Lower lobe of right lung (tissue), 2 donors: Measurements from ENCODE around the gene OCSTAMP. TPM values are rescaled to one million over a fixed set of nuclear protein-coding genes. Genes with fewer than 3 reads are reported as not detected.

Experiments used
- ATAC-seq, 2 donors: fragments of 200-7000 bp; cut with Tn5 transposase; one replicate each; pipeline ENCODE4 v1.9.1; 2020 to 2022; ENCODE audit warnings: mild to moderate bottlenecking in 2 of 2, moderate library complexity in 2 of 2
- DNase-seq: peaks from one replicate; pipeline ENCODE4 v3.0.0-alpha.2; 2020
- H3K27ac ChIP-seq: fragments of 200-600 bp; one replicate; pipeline ENCODE4 v1.8.0; 2022
- H3K27me3 ChIP-seq: fragments of 200-600 bp; one replicate; pipeline ENCODE4 v1.8.0; 2022; ENCODE audit warnings: low read depth
- H3K36me3 ChIP-seq: fragments of 200-600 bp; one replicate; pipeline ENCODE4 v1.8.0; 2022; ENCODE audit warnings: mild to moderate bottlenecking
- H3K4me1 ChIP-seq: fragments of 200-600 bp; one replicate; pipeline ENCODE4 v1.8.0; 2022
- H3K4me3 ChIP-seq: fragments of 200-600 bp; one replicate; pipeline ENCODE4 v1.8.0; 2022; ENCODE audit warnings: mild to moderate bottlenecking
- H3K9me3 ChIP-seq: fragments of 200-600 bp; one replicate; pipeline ENCODE4 v1.8.0; 2022
- intact Hi-C: fragments of 100-400 bp; cut with DNase I; formaldehyde crosslinking; loops from one replicate; pipeline ENCODE4 v1.11.0; 2022
- total RNA-seq: library from RNA; stranded (reverse); fragmentation: NEBNext Ultra II Directional; extraction: Animal tissue kit (Norgen Biotek cat#: 25700); gene quantifications from one replicate; pipeline ENCODE4 v1.2.1, GENCODE V29; 2021
- TF ChIP-seq, protein P1 (sequence below): fragments of 200-600 bp; IDR thresholded peaks from one replicate; pipeline ENCODE4 v1.8.0; 2022; ENCODE audit warnings: antibody characterized with exemption, mild to moderate bottlenecking
- donor health status: DM: no; HTN: yes; CAD: no; lungs with severe emphysema.

The OCSTAMP gene
- total RNA-seq, 1 donor from 2014 or later, result not detected

DNA sequence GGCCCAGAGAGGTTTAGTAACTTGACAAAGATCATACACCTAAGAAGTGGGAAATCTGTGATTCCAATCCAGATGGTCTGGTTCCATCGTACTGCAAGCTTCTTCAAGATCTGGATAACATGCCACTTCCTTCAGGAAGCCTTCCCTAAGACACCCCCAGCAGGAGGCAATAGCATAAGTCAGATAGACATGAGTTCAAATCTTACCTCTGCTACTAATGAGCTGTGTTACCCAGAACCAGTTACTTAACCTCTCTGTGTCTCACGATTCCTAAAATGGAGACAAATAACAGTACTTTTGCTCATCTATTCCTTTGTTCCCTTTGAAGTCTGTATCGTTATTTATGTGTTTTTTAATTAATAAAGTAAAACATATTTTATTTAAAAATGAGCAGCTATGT is 22.3 kb upstream of the OCSTAMP start:
- ATAC-seq, result no peak
- no peaks in the 10 kb centered on the region for H3K36me3 ChIP-seq
- TF ChIP-seq, protein P1, sequence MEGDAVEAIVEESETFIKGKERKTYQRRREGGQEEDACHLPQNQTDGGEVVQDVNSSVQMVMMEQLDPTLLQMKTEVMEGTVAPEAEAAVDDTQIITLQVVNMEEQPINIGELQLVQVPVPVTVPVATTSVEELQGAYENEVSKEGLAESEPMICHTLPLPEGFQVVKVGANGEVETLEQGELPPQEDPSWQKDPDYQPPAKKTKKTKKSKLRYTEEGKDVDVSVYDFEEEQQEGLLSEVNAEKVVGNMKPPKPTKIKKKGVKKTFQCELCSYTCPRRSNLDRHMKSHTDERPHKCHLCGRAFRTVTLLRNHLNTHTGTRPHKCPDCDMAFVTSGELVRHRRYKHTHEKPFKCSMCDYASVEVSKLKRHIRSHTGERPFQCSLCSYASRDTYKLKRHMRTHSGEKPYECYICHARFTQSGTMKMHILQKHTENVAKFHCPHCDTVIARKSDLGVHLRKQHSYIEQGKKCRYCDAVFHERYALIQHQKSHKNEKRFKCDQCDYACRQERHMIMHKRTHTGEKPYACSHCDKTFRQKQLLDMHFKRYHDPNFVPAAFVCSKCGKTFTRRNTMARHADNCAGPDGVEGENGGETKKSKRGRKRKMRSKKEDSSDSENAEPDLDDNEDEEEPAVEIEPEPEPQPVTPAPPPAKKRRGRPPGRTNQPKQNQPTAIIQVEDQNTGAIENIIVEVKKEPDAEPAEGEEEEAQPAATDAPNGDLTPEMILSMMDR, result no peak
- no peak for DNase-seq
- H3K9me3 ChIP-seq, result no peaks in the 10 kb centered on the region
- H3K4me3 ChIP-seq, result no peak overlapping the region
- H3K27me3 ChIP-seq, result no peaks in the 10 kb centered on the region
- no peaks in the 10 kb centered on the region for H3K4me1 ChIP-seq
- no peak overlapping the region for H3K27ac ChIP-seq
- intact Hi-C loops, result no loop called here

DNA sequence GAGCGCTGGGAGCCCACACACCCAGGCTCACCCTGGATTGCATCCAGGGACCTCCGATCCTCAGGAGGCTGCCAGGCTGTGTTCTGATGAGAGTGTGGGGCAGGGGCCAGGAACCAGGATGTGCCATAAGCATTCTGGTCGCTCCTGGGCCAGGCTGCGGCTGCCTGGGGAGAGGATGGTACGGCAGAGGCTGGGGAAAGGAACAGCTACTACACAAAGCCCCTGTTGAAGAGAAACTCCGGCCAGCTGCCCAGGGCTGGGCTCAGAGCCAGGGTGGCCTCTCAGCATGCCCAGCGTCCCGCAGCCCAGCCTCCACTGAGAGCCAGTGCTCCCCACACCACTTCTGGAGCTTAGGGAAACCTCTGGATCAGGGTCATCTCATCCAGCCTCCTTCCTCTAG is 21.7 kb upstream of the OCSTAMP start:
- TF ChIP-seq, protein P1, result no peak
- no peaks in the 10 kb centered on the region for H3K9me3 ChIP-seq
- DNase-seq (no peak), ATAC-seq (peak; percentile 31 to 32)
- H3K27me3 ChIP-seq, result no peaks in the 10 kb centered on the region
- intact Hi-C loops, result no loop called here
- no peak overlapping the region for H3K4me3 ChIP-seq
- H3K36me3 ChIP-seq, result no peaks in the 10 kb centered on the region
- no peaks in the 10 kb centered on the region for H3K4me1 ChIP-seq
- H3K27ac ChIP-seq, result no peak overlapping the region

- Histone ChIP-seq H3K9me3 (no peaks in the 10 kb centered on the region), H3K27ac (no peak overlapping the region), H3K27me3 (no peaks in the 10 kb centered on the region), H3K4me3 (no peak overlapping the region), H3K4me1 (no peaks in the 10 kb centered on the region), H3K36me3 (no peaks in the 10 kb centered on the region)
- ATAC-seq, result no peak
- intact Hi-C loops, result no loop called here
- TF ChIP-seq, protein P1, result no peak
- DNase-seq, result no peak
These were observed 21.0 kb upstream of the OCSTAMP start for GRCh38 chr20:46571418-46571817.

DNA sequence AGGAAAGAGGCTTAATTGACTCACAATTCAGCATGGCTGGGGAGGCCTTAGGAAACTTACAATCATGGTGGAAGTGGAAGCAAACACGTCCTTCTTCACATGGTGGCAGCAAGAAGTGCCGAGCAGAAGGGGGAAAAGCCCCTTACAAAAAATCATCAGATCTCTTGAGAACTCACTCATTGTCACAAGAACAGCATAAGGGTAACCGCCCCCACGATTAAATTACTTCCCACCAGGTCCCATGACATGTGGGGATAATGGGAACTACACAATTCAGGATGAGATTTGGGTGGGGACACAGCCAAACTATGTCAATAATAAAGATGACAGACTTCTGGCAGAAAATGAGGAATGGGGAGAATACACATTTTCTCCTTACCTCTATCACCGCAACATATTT is 20.5 kb upstream of the OCSTAMP start:
- ATAC-seq (no peak), DNase-seq (no peak)
- no peak overlapping the region for H3K27ac ChIP-seq
- no peaks in the 10 kb centered on the region for H3K9me3 ChIP-seq
- no peaks in the 10 kb centered on the region for H3K27me3 ChIP-seq
- H3K4me3 ChIP-seq, result no peak overlapping the region
- TF ChIP-seq, protein P1, result no peak
- H3K36me3 ChIP-seq, result no peaks in the 10 kb centered on the region
- no peaks in the 10 kb centered on the region for H3K4me1 ChIP-seq
- intact Hi-C loops, result no loop called here

DNA sequence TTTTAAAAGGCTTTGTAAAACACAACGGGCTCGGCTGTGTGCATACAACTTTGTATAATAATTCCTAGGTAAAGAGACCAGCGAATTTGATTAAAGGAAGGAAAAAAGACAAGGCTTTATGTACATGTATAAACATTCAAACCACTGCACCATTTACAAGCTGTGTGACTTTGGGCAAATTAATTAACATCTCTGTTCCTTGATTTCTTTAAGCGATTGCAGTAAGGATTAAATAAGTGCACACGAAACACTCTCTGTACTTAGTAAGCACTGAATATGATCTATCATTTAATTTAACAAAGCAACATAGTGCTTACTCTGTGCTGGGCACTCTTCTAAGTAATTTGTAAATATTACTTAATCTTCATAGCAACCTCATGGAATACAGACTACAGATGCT is 19.5 kb upstream of the OCSTAMP start:
- DNase-seq (no peak), ATAC-seq (no peak)
- no peak overlapping the region for H3K4me3 ChIP-seq
- intact Hi-C loops, result no loop called here
- H3K27ac ChIP-seq, result no peak overlapping the region
- peaks cover 7% of the 10 kb centered on the region for H3K27me3 ChIP-seq
- H3K9me3 ChIP-seq, result no peaks in the 10 kb centered on the region
- TF ChIP-seq, protein P1, result no peak
- H3K36me3 ChIP-seq, result no peaks in the 10 kb centered on the region
- H3K4me1 ChIP-seq, result no peaks in the 10 kb centered on the region
